NCI-H1436 (cell line): ENCODE results near the gene LGI2.

ENCODE experiments used
- DNase-seq: peaks from one replicate; lab custom pipeline; 2025; lab: John Stamatoyannopoulos, UW

The LGI2 gene

DNA sequence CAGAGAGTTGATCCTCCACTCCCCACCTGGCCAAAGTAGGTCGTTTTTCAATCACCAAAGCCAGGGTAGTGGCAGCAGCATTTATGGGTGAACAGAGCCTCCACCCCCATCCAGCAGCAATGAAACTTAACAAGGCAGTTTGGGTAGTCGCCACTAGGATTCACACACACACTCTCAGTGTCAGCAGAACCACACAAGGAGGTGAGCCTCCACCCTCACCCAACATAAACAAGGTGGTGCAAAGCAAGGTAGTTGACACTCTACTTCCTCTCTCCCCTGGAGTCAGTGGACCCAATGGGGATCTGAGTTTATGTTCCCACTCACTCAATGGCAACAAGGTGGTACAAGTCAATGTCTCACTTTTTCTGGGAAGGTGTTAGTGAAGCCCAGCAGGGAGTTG, 67.5 kb downstream of the LGI2 start:
- DNase-seq: no peak

DNA sequence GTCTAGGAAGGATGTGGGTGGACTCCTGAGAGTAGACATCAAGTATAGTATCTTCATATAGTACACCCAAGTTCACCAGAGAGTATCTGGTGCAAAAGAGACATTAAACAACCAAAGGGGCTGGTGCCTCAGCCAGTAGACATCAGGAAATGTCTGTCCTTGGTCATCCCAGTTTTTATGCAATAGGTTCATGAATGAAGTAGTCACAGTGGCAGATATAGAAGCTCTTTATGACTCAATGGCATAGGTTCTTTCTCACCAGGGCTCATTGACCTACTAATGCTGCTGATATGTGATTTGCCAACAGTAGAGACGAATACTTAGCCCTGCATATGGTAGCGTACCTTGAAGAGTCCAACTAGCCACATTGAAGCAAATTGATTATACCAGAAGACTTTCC, 72.9 kb downstream of the LGI2 start:
- DNase-seq: no peak

DNA sequence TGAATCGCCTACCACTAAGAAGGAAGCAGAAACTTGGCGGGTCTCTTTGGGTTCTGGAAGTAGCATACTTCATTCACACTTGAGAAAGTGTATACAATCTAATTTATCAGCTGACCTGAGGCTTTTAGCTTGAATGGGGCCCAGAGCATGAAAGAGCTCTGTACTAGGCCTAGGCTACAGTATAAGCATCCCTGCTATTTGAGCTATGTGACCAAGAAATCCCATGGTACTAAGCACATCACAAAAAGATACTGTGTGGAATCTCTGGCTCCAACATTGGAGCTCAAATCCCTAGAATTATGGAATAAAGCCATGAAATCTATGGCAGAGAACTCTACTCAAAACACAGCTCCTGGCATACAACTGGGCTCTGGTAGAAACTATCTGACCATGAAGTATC, 74.0 kb downstream of the LGI2 start:
- DNase-seq: no peak

DNA sequence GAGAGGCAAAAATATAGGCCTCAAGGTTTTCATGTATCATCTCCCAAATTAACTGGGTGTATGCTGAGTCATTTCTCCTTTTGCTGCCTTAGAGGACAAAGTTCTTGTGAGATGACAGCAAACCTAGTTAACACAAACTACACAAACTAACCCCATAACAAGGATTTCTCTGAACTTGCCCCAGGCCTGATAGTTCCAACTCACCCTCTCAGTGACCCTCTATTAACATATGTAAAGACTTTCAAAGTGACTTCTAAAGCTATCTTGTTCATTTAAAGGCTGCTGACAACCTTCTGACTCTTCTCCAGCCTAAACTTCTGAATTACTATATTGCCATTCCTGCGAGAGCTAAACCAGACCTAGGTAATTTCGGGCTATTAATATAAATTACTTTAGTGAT, 74.7 kb downstream of the LGI2 start:
- no peak for DNase-seq

DNA sequence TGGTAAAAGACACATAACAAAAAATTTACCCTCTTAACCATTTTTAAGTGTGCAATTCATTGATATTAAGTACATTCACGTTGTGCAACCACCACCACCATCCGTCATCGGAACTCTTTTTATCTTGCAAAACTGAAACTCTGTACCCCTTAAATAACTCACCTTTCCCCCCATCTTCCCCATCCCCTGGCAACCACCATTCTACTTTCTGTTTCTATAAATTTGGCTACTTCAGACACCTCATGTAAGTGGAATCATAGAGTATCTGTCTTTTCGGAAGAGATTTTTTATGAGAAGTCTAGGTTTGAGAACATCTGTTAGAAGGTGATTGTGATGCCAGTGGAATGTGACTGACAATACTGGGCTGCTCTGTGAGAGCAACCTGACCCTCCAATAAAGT, 78.1 kb downstream of the LGI2 start:
- no peak for DNase-seq

DNA sequence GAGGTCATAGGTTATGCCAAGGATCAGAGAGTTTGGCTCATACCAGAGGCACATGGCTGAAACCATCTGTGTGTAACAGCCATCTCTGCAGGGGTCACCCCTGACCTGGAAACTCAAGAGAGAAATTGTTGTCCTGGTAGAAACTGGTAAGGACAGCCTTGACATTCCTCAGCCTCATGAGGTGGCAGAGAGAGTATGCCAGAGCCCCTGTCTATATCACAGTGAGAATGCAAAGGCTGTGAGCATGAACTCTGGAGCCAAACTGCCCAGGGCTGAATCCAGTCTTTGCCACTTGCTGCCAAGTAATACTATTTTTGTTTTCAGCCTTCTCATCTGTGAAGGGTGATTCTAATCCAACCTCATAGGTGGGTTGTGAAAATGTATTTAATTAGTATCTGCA, 80.8 kb downstream of the LGI2 start:
- no peak for DNase-seq
